GM19438 (cell line): ENCODE measurements around the gene PPP1R18.
"Not testable (repeated sequence)": the region's sequence is repeated elsewhere in the genome, so short reads cannot be mapped to it uniquely, and the experiment has no call there.

Source experiments
- ATAC-seq: cut with Tn5 transposase; IDR thresholded peaks from one replicate; pipeline ENCODE4 v1.9.1; 2021; ENCODE audit warnings: low read depth; ENCODE audit not compliant: unreplicated experiment

The PPP1R18 gene

DNA sequence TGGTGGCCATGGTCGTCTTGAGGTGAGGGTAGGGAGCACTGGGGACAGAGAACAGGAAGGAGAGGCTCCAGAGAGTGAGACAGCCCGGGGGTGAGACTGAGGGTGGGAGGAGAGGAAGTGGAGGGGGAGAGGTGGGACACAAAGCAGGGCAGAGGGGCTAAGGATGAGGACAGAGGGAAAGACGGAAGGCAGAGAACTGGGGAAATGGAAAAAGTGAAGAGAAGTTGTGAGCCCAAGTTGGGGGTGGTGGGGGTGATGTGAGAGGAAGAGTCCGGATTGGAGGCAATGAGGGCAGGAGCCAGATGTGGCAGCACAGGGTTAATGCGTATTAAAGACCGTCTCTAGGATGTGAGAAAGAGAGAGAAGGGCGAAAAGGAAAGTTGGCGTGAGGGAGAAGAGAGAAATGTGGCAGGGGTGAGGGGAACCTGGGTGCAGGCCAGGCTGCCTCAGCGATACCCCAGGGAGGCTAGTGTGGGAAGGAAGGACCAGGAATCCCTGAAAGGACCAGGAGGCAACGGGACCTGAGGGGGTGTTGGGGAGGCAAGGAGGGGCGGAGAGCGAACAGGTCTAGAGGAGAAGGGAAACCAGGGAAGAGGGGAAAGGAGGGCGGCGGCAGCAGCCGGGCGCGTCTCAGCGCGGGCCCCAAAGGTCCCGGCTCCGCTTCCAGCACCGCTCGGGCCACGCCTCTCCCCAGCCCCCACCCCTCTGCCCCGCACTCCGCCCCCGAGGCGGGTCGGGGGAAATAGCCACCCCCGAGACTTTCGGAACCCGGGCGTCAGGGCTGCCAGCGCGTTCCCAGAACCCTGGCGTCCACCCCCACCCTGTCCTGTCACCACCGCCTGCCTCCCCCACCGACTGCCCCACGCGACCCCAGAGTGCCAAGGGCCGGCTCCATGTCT, at the start of gene PPP1R18:
Gene PPP1R18 (minus strand): TSS at position 637 of the 899 bp plus-strand sequence. CDS start 627 bp downstream, at position 10.
- no peak for ATAC-seq

DNA sequence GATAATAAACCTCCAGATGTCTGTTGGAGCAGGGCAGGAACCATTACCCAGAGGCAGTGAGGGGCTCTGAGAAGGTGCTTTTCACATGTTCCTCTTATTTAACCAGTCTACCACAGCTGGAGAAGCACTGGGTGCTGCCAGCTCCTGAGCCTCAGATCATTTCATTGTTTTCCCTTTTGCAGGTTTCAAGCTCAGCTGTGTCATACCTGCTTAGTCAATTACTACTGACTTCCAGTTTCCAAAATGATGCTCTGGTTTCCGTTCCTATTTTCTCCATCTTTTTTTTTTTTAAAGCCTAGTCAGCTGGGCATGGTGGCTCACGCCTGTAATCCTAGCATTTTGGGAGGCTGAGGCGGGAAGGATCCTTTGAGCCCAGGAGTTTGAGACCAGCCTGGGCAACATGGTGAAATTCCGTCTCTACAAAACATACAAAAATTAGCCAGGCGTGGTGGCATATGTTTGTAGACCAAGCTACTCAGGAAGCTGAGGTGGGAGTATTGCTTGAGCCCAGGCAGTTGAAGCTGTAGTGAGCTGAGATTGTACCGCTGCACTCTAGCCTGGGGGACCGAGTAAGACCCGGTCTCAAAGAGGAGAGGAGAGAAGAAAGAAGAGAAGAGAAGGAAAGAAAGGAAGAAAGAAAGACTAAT, 49.3 kb upstream of the PPP1R18 start:
- peak; percentile 40 for ATAC-seq

GRCh38 chr6:30732237-30732943, 45.9 kb upstream of the PPP1R18 start:
- no peak for ATAC-seq

DNA sequence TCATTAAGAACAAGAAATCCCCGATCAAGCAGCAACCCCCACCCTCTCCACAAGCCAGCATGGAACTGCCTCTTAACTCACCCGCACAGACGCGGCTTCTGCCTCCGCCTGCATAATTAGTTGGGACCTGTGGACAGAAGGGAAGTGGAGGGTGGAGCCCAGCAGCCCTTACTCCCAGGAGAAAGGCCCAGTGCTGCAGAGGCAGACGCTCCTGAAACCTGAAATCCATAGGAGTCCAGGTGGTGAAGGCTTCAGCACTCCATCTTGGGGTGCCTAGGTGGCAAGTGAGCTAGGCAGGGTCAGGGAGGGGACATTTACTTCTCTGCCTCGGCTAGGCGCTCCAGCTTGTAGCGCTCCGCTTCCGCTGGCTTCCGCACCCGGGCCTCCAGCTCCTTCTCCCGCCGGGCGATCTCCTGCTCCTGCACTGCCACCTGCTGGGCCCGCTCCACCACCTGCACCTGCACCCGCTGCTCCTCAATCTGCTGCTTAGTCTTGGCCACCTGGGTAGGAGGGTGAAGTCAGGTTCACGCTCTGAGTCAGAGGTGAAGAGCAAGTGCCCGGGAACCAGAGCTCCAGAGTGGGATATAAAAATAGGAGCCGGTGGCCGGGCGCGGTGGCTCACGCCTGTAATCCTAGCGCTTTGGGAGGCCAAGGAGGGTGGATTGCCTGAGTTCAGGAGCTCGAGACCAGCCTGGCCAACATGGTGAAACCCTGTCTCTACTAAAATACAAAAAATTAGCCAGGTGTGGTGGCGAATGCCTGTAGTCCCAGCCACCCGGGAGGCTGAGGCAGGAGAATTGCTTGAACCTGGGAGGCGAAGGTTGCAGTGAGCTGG, 44.4 kb upstream of the PPP1R18 start:
- peak; percentile 76 for ATAC-seq

- no peak for ATAC-seq
These were observed 41.6 kb upstream of the PPP1R18 start for GRCh38 chr6:30727920-30728553.

GRCh38 chr6:30726506-30727413, 40.3 kb upstream of the PPP1R18 start:
- ATAC-seq, result no peak

DNA sequence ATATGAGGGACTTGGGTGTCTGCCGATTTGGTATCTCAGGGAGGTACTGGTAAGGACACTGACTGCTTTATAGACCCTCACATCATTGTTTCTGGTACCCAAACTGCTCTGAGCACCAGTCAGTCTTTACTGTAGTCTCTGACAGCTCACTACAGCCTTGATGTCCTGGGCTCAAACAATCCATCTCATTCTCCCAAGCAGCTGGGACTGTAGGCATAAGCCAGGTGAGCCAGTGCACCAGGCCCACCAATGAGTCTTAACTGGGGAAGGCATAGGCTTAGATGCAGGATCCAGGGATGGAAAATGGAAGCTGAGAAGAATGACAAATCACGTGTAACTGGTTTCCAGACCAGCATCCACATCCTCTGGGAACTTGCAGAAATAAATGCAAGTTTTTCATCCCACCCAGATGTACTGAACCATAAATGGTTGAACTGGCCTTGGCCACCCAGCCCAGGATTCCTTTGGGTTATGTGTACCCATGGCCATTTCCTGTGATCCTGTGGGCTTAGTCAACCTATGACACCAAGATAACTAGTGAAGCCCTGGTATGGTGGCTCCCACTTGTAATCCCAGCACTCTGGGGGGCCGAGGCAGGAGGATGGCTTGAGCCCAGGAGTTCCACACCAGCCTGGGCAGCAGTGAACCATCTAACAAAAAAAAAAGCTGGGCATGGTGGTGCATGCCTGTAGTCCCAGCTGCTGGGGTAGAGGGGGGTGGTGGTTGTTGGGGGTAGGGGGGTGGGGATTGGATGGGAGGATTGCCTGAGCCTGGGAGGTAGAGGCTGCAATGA, 39.5 kb upstream of the PPP1R18 start:
- no peak for ATAC-seq

DNA sequence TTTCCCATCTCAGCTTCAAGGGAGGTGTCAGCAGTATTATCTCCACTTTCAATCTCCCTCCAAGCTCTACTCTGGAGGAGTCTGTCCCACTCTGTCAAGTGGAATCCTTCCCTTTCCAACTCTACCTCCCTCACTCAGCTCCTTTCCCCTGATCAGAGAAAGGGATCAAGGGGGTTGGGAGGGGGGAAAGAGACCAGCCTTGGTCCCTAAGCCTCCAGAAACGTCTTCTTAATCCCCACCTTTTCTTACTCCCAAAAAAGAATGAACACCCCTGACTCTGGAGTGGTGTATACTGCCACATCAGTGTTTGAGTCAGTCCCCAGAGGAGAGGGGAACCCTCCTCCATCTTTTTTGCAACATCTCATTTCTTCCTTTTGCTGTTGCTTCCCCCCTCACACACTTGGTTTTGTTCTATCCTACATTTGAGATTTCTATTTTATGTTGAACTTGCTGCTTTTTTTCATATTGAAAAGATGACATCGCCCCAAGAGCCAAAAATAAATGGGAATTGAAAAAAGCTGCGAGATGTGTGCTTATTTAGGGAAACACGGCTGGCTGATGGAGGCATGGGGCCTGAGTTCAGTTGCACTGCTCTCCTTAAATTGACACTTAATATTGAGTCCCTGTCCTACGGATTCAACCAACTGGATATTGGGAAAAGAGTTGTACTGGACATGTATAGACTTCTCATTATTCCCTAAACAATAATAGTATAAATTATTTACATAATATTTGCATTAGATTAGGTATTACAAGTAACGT, 38.6 kb upstream of the PPP1R18 start:
- ATAC-seq, result no peak

DNA sequence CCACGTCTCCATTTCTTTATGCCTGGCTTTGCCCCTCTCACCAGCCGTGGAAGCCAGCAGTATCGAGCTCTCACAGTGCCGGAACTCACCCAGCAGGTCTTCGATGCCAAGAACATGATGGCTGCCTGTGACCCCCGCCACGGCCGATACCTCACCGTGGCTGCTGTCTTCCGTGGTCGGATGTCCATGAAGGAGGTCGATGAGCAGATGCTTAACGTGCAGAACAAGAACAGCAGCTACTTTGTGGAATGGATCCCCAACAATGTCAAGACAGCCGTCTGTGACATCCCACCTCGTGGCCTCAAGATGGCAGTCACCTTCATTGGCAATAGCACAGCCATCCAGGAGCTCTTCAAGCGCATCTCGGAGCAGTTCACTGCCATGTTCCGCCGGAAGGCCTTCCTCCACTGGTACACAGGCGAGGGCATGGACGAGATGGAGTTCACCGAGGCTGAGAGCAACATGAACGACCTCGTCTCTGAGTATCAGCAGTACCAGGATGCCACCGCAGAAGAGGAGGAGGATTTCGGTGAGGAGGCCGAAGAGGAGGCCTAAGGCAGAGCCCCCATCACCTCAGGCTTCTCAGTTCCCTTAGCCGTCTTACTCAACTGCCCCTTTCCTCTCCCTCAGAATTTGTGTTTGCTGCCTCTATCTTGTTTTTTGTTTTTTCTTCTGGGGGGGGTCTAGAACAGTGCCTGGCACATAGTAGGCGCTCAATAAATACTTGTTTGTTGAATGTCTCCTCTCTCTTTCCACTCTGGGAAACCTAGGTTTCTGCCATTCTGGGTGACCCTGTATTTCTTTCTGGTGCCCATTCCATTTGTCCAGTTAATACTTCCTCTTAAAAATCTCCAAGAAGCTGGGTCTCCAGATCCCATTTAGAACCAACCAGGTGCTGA, 37.6 kb upstream of the PPP1R18 start:
- ATAC-seq, result not testable (repeated sequence)

GRCh38 chr6:30723159-30723842, 36.9 kb upstream of the PPP1R18 start:
- ATAC-seq, result not testable (repeated sequence)

- no peak for ATAC-seq
These were observed 36.1 kb upstream of the PPP1R18 start for GRCh38 chr6:30722280-30723112.

DNA sequence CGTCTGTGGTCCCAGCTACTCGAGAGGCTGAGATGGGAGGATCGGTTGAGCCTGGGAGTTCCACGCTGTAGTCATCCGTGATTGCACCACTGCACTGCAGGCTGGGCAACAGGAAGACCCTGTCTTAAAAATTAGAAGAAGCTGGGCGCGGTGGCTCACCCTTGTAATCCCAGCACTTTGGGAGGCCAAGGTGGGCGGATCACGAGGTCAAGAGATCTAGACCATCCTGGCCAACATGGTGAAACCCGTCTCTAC, 35.5 kb upstream of the PPP1R18 start:
- ATAC-seq, result not testable (repeated sequence)

- ATAC-seq, result no peak
These were observed 35.0 kb upstream of the PPP1R18 start for GRCh38 chr6:30721198-30722024.

GRCh38 chr6:30720738-30721197, 34.3 kb upstream of the PPP1R18 start:
- no peak for ATAC-seq
